Neural progenitor cell (in vitro differentiated cells): ENCODE results near the gene CD86. TPM values are rescaled to one million over a fixed set of nuclear protein-coding genes. Genes with fewer than 3 reads are reported as not detected.
"Not testable (repeated sequence)": the region's sequence is repeated elsewhere in the genome, so short reads cannot be mapped to it uniquely, and the experiment has no call there.

Experiments used
- DNase-seq: peaks from one replicate; pipeline ENCODE4 v3.0.0-alpha.2; 2016; ENCODE audit warnings: low spot score
- H2AFZ ChIP-seq: fragments of 200-600 bp; sonication (generic); replicated peaks from 2 replicates; pipeline ENCODE4 v1.6.1; 2016; ENCODE audit warnings: antibody characterized with exemption
- H3F3A ChIP-seq: fragments of 200-600 bp; sonication (generic); 2 replicates; pipeline ENCODE4 v1.6.1; 2016; ENCODE audit warnings: antibody characterized with exemption, low read depth
- H3K27ac ChIP-seq: fragments of 200-600 bp; sonication (generic); 2 replicates; pipeline ENCODE4 v1.5.1; 2016; ENCODE audit warnings: mild to moderate bottlenecking
- H3K27me3 ChIP-seq: fragments of 200-600 bp; sonication (generic); 2 replicates; pipeline ENCODE4 v1.6.1; 2016; ENCODE audit warnings: mild to moderate bottlenecking, moderate library complexity
- H3K36me3 ChIP-seq: fragments of 200-600 bp; sonication (generic); 2 replicates; pipeline ENCODE4 v1.5.1; 2016
- H3K4me1 ChIP-seq: fragments of 200-600 bp; sonication (generic); 2 replicates; pipeline ENCODE4 v1.6.1; 2016; ENCODE audit warnings: mixed run types
- H3K4me2 ChIP-seq: fragments of 200-600 bp; sonication (generic); 2 replicates; pipeline ENCODE4 v1.6.1; 2016
- H3K4me3 ChIP-seq: fragments of 200-600 bp; sonication (generic); 2 replicates; pipeline ENCODE4 v1.5.1; 2016
- H3K79me2 ChIP-seq: fragments of 200-600 bp; sonication (generic); 2 replicates; pipeline ENCODE4 v1.6.1; 2016; ENCODE audit warnings: low read depth
- H3K9ac ChIP-seq: fragments of 200-600 bp; sonication (generic); 2 replicates; pipeline ENCODE4 v1.6.1; 2016
- H3K9me3 ChIP-seq: fragments of 200-600 bp; sonication (generic); 2 replicates; pipeline ENCODE4 v1.5.1; 2016; ENCODE audit warnings: low read depth
- H4K20me1 ChIP-seq: fragments of 200-600 bp; sonication (generic); 2 replicates; pipeline ENCODE4 v1.6.1; 2016; ENCODE audit warnings: low read depth
- H3K27ac Mint-ChIP-seq: 3 replicates; pipeline ENCODE4 v1.8.0; 2021; ENCODE audit warnings: mixed read lengths
- H3K27me3 Mint-ChIP-seq: 2 replicates; pipeline ENCODE4 v1.8.0; 2022; ENCODE audit warnings: low read depth, mild to moderate bottlenecking, inconsistent platforms, moderate library complexity, mixed read lengths; ENCODE audit not compliant: insufficient read depth
- H3K36me3 Mint-ChIP-seq: 3 replicates; pipeline ENCODE4 v1.8.0; 2021; ENCODE audit warnings: mixed read lengths
- H3K4me1 Mint-ChIP-seq: 3 replicates; pipeline ENCODE4 v1.8.0; 2021; ENCODE audit warnings: mixed read lengths
- H3K4me3 Mint-ChIP-seq: 3 replicates; pipeline ENCODE4 v1.8.0; 2021; ENCODE audit warnings: mild to moderate bottlenecking, moderate library complexity, mixed read lengths
- H3K9me3 Mint-ChIP-seq: 3 replicates; pipeline ENCODE4 v1.8.0; 2020; ENCODE audit warnings: mixed read lengths
- EZH2 ChIP-seq: fragments of 200-600 bp; sonication (generic); IDR thresholded peaks from 2 replicates; pipeline ENCODE4 v1.6.1; 2017; ENCODE audit warnings: antibody characterized with exemption, mild to moderate bottlenecking, moderate library complexity
- EZH2phosphoT487 ChIP-seq: fragments of 200-600 bp; sonication (generic); IDR thresholded peaks from 2 replicates; pipeline ENCODE4 v1.6.1; 2017; ENCODE audit warnings: antibody characterized with exemption
- total RNA-seq: library from RNA; depleted of rRNA; stranded (reverse); fragments of >200 nt; gene quantifications from 2 replicates; pipeline ENCODE4 v1.2.3, GENCODE V29; 2015; ENCODE audit warnings: low replicate concordance
- TF ChIP-seq, protein P1 (sequence below): fragments of 200-600 bp; sonication (generic); IDR thresholded peaks from 2 replicates; pipeline ENCODE4 v1.5.1; 2017; ENCODE audit warnings: antibody characterized with exemption, mild to moderate bottlenecking

CD86 gene
- total RNA-seq, 1 donor from 2014 or later: not detected

DNA sequence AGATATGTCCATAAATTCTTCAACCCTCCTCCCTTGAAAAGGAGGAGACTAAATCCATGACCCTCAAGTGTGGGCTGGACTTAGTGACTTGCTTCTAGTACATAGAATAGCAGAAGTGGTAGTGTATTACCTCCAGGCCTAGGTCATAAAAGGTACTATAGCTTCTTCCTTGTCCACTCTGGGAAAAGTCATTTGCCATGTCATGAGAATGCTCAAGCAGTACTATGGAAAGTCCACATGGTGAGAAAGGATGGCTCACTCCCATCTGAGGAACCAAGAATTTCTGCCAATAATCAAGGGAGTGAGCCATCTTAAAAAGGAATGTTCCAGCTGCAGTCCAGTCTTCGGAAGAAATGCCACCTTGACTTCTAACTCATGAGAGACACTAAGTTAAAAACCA is 22.6 kb upstream of the CD86 start:
- no peaks in the 10 kb centered on the region for H4K20me1 ChIP-seq
- Mint-ChIP-seq H3K4me3 (no peak overlapping the region), H3K36me3 (no peaks in the 10 kb centered on the region), H3K9me3 (peaks cover 23% of the 10 kb centered on the region), H3K27me3 (no peaks in the 10 kb centered on the region), H3K27ac (no peak overlapping the region), H3K4me1 (no peaks in the 10 kb centered on the region)
- DNase-seq: no peak
- no peak overlapping the region for H3K4me2 ChIP-seq
- TF ChIP-seq EZH2phosphoT487: no peak
- no peak for TF ChIP-seq EZH2
- TF ChIP-seq, protein P1, sequence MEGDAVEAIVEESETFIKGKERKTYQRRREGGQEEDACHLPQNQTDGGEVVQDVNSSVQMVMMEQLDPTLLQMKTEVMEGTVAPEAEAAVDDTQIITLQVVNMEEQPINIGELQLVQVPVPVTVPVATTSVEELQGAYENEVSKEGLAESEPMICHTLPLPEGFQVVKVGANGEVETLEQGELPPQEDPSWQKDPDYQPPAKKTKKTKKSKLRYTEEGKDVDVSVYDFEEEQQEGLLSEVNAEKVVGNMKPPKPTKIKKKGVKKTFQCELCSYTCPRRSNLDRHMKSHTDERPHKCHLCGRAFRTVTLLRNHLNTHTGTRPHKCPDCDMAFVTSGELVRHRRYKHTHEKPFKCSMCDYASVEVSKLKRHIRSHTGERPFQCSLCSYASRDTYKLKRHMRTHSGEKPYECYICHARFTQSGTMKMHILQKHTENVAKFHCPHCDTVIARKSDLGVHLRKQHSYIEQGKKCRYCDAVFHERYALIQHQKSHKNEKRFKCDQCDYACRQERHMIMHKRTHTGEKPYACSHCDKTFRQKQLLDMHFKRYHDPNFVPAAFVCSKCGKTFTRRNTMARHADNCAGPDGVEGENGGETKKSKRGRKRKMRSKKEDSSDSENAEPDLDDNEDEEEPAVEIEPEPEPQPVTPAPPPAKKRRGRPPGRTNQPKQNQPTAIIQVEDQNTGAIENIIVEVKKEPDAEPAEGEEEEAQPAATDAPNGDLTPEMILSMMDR: no peak
- no peak overlapping the region for H2AFZ ChIP-seq
- no peaks in the 10 kb centered on the region for H3K79me2 ChIP-seq
- H3K36me3 ChIP-seq: no peaks in the 10 kb centered on the region
- no peak overlapping the region for H3K4me3 ChIP-seq
- H3K4me1 ChIP-seq: peaks cover 3% of the 10 kb centered on the region
- no peaks in the 10 kb centered on the region for H3F3A ChIP-seq
- H3K27me3 ChIP-seq: no peaks in the 10 kb centered on the region
- H3K27ac ChIP-seq: no peak overlapping the region
- H3K9ac ChIP-seq: no peak overlapping the region
- H3K9me3 ChIP-seq: no peaks in the 10 kb centered on the region

DNA sequence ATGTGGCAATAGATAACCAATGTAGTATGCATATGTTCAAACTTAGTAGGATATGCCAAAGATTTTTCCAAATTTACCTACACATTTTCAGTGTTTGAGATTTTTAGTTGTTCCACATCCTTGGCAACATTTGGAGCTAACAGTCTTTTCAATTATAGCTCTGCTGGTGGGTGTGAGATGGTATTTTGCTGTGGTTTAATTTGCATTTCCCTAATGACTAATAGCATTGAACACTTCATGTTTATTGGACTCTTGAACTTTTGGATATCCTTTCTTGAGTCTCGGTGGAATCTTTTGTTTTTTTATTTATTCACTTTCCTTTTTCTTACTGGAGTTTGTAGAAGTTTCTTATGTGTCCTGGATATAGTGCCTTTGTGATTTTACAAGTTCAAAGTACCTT is 22.1 kb upstream of the CD86 start:
- Histone ChIP-seq H3K4me1 (peaks cover 3% of the 10 kb centered on the region), H3K9ac (no peak overlapping the region), H3K79me2 (no peaks in the 10 kb centered on the region), H3K27me3 (no peaks in the 10 kb centered on the region), H3K4me2 (no peak overlapping the region), H3K36me3 (no peaks in the 10 kb centered on the region), H3K9me3 (no peaks in the 10 kb centered on the region), H4K20me1 (no peaks in the 10 kb centered on the region), H3K27ac (no peak overlapping the region), H3F3A (no peaks in the 10 kb centered on the region), H3K4me3 (no peak overlapping the region), H2AFZ (no peak overlapping the region)
- DNase-seq: no peak
- H3K36me3 Mint-ChIP-seq: no peaks in the 10 kb centered on the region
- no peaks in the 10 kb centered on the region for H3K27me3 Mint-ChIP-seq
- H3K4me3 Mint-ChIP-seq: no peak overlapping the region
- TF ChIP-seq EZH2phosphoT487: no peak
- H3K9me3 Mint-ChIP-seq: peaks cover 26% of the 10 kb centered on the region
- H3K4me1 Mint-ChIP-seq: no peaks in the 10 kb centered on the region
- H3K27ac Mint-ChIP-seq: no peak overlapping the region

DNA sequence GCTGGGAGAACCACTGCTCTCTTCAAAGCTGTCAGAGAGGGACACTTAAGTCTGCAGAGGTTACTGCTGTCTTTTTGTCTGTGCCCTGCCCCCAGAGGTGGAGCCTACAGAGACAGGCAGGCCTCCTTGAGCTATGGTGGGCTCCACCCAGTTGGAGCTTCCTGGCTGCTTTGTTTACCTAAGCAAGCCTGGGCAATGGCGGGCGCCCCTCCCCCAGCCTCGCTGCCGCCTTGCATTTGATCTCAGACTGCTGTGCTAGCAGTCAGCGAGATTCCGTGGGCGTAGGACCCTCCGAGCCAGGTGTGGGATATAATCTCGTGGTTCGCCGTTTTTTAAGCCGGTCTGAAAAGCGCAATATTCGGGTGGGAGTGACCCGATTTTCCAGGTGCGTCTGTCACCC is 7.9 kb upstream of the CD86 start:
- H3K4me3 Mint-ChIP-seq, H4K20me1 ChIP-seq, H3K27ac Mint-ChIP-seq, H3K9ac ChIP-seq, H3K27ac ChIP-seq, H3K36me3 ChIP-seq, H3K27me3 ChIP-seq, H3K9me3 ChIP-seq, H3K4me2 ChIP-seq, H2AFZ ChIP-seq, H3K4me1 ChIP-seq, H3K27me3 Mint-ChIP-seq, H3K9me3 Mint-ChIP-seq, H3K79me2 ChIP-seq, H3F3A ChIP-seq, DNase-seq, H3K4me1 Mint-ChIP-seq, H3K36me3 Mint-ChIP-seq, H3K4me3 ChIP-seq: not testable (repeated sequence)

DNA sequence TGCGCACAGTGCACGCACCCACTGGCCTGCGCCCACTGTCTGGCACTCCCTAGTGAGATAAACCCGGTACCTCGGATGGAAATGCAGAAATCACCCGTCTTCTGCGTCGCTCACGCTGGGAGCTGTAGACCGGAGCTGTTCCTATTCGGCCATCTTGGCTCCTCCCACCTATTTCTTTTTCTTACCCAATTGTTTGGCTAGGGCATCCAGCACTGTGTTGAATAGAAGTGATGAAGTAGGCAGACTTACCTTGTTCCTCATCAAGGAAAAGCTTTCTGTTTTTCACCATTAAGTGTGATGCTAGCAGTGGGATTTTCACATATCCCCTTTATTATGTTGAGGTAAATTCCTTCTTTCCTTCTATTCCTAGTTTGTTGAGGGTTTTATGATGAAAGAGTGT is 7.4 kb upstream of the CD86 start:
- not testable (repeated sequence) for H3K4me3 ChIP-seq, H3K4me1 Mint-ChIP-seq, H3K9ac ChIP-seq, H3K9me3 ChIP-seq, H3K27me3 Mint-ChIP-seq, H3K27ac Mint-ChIP-seq, H4K20me1 ChIP-seq, H2AFZ ChIP-seq, H3K27me3 ChIP-seq, H3K4me3 Mint-ChIP-seq, H3K36me3 Mint-ChIP-seq, DNase-seq, H3K4me2 ChIP-seq, H3K9me3 Mint-ChIP-seq, H3K4me1 ChIP-seq, H3F3A ChIP-seq, H3K36me3 ChIP-seq, H3K27ac ChIP-seq, H3K79me2 ChIP-seq

DNA sequence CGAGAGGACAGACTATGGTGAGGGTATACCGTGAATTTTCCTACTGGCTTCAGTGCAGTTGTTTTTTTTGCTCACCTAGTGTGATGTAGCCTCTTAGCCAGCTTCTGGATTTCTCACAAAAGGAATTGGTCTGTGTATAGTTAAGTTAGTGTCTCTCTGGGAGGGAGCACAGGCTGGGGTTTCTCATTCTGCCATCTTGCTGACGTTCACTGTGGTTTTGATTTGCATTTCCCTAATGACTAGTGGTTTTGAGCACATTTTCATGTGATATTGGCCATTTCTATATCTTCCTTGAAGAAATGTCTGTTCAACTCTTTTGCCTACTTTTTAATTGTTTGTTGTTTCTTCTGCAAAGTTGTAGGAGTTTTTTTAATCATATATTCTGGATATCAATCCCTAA is 2.2 kb upstream of the CD86 start:
- Histone ChIP-seq H3K4me3 (no peak overlapping the region), H3K4me1 (no peaks in the 10 kb centered on the region), H3K79me2 (no peaks in the 10 kb centered on the region), H3K27me3 (no peaks in the 10 kb centered on the region), H3K27ac (no peak overlapping the region), H3K4me2 (no peak overlapping the region), H3K9me3 (no peaks in the 10 kb centered on the region), H2AFZ (peak overlapping the region; percentile 5), H4K20me1 (no peaks in the 10 kb centered on the region), H3K9ac (no peak overlapping the region), H3F3A (no peaks in the 10 kb centered on the region), H3K36me3 (no peaks in the 10 kb centered on the region)
- H3K36me3 Mint-ChIP-seq: no peaks in the 10 kb centered on the region
- no peak overlapping the region for H3K4me3 Mint-ChIP-seq
- no peaks in the 10 kb centered on the region for H3K9me3 Mint-ChIP-seq
- H3K27me3 Mint-ChIP-seq: no peaks in the 10 kb centered on the region
- no peak for TF ChIP-seq EZH2
- TF ChIP-seq EZH2phosphoT487: no peak
- TF ChIP-seq, protein P1: no peak
- no peaks in the 10 kb centered on the region for H3K4me1 Mint-ChIP-seq
- no peak overlapping the region for H3K27ac Mint-ChIP-seq
- no peak for DNase-seq
